Lower lobe of right lung (tissue), 2 donors: ENCODE data around the gene HSF2BP. TPM values are rescaled to one million over a fixed set of nuclear protein-coding genes. Genes with fewer than 3 reads are reported as not detected.

Experiments used
- ATAC-seq, 2 donors: fragments of 200-7000 bp; cut with Tn5 transposase; one replicate each; pipeline ENCODE4 v1.9.1; 2020 to 2022; ENCODE audit warnings: mild to moderate bottlenecking in 2 of 2, moderate library complexity in 2 of 2
- DNase-seq: peaks from one replicate; pipeline ENCODE4 v3.0.0-alpha.2; 2020
- H3K27ac ChIP-seq: fragments of 200-600 bp; one replicate; pipeline ENCODE4 v1.8.0; 2022
- H3K27me3 ChIP-seq: fragments of 200-600 bp; one replicate; pipeline ENCODE4 v1.8.0; 2022; ENCODE audit warnings: low read depth
- H3K36me3 ChIP-seq: fragments of 200-600 bp; one replicate; pipeline ENCODE4 v1.8.0; 2022; ENCODE audit warnings: mild to moderate bottlenecking
- H3K4me1 ChIP-seq: fragments of 200-600 bp; one replicate; pipeline ENCODE4 v1.8.0; 2022
- H3K4me3 ChIP-seq: fragments of 200-600 bp; one replicate; pipeline ENCODE4 v1.8.0; 2022; ENCODE audit warnings: mild to moderate bottlenecking
- H3K9me3 ChIP-seq: fragments of 200-600 bp; one replicate; pipeline ENCODE4 v1.8.0; 2022
- intact Hi-C: fragments of 100-400 bp; cut with DNase I; formaldehyde crosslinking; loops from one replicate; pipeline ENCODE4 v1.11.0; 2022
- total RNA-seq: library from RNA; stranded (reverse); fragmentation: NEBNext Ultra II Directional; extraction: Animal tissue kit (Norgen Biotek cat#: 25700); gene quantifications from one replicate; pipeline ENCODE4 v1.2.1, GENCODE V29; 2021
- TF ChIP-seq, protein P1 (sequence below): fragments of 200-600 bp; IDR thresholded peaks from one replicate; pipeline ENCODE4 v1.8.0; 2022; ENCODE audit warnings: antibody characterized with exemption, mild to moderate bottlenecking
- donor health status: DM: no; HTN: yes; CAD: no; lungs with severe emphysema.

HSF2BP gene
- total RNA-seq, 1 donor from 2014 or later = 0.32 TPM

DNA sequence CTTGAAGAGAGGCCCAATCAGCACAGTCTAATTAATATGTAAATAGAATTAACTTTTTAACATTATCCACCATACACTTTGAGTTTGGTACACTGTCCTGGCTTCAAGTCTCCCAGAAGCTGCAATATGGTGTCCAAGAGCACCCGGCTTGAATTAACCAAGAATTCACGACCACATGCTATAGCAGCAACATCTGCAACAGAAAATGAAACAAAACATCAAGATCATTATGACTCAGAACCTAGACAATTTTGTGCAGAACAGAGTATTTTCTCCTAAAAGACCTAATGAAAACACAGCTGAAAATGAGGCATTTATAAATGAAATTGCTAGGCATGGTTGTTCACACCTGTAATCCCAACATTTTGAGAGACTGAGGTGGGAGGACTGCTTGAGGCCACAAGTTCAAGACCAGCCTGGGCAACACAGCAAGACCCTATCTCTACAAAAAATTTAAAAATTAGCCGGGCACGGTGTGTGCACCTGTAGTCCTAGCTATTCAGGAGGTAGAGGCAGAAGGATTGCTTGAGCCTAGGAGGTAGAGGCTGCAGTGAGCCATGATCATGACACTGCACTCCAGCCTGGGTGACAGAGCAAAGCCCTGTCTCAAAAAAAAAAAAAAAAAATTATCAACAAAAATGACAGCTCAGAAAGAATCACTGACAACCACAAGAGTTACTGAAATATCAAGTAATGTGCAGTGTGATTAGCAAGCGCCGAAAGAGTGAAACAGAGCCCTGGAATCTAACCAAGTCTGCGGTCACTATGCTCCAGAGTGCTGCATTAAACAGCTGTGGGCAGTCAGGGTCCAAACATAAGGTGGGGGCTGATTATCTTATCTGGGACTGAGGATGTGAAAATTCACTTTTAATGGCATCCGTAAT, 45.3 kb downstream of the HSF2BP start:
- H3K9me3 ChIP-seq = no peaks in the 10 kb centered on the region
- H3K27me3 ChIP-seq = no peaks in the 10 kb centered on the region
- DNase-seq (no peak), ATAC-seq (no peak)
- TF ChIP-seq, protein P1, sequence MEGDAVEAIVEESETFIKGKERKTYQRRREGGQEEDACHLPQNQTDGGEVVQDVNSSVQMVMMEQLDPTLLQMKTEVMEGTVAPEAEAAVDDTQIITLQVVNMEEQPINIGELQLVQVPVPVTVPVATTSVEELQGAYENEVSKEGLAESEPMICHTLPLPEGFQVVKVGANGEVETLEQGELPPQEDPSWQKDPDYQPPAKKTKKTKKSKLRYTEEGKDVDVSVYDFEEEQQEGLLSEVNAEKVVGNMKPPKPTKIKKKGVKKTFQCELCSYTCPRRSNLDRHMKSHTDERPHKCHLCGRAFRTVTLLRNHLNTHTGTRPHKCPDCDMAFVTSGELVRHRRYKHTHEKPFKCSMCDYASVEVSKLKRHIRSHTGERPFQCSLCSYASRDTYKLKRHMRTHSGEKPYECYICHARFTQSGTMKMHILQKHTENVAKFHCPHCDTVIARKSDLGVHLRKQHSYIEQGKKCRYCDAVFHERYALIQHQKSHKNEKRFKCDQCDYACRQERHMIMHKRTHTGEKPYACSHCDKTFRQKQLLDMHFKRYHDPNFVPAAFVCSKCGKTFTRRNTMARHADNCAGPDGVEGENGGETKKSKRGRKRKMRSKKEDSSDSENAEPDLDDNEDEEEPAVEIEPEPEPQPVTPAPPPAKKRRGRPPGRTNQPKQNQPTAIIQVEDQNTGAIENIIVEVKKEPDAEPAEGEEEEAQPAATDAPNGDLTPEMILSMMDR = no peak
- no peak overlapping the region for H3K4me3 ChIP-seq
- H3K4me1 ChIP-seq = peaks cover 31% of the 10 kb centered on the region
- no peak overlapping the region for H3K27ac ChIP-seq
- intact Hi-C loops = no loop called here
- no peaks in the 10 kb centered on the region for H3K36me3 ChIP-seq

DNA sequence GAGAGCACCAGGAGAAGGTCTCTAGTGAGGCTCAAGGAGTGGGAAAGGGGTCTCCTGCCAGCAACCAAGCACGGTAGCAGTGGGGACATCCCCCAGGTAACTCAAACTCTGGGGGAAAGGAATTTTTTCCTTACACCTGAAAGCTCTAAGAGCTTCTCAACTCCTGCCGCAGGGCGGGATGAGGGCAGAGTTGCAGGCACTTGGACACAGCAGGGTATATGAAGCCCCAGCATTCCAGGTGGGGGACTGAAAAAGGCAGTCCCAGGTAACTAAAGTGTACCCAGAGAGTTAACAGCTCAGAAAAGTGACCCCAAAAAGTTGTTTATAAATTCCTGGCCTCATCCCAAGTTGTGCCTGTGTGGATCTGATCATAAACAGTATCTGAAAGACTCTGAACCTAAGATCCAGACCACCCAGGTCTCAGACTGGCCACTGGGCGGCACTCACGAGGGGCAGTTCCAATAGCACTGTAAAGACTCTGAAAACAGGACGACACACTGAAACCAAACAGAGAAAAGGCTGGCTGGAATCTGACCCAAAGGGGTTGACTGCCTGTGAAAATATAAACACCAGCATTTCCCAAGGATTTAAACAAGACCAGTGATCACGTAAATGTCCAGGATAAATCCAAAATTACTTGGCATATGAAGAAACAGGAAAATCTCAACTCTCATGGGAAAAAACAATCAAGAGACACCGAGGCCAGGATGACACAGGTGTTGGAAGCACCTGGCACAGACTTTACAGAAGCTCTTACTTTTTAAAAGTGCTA, 47.5 kb downstream of the HSF2BP start:
- intact Hi-C loops = no loop called here
- DNase-seq (peak; percentile 71), ATAC-seq (peak; percentile 84 to 91)
- H3K27me3 ChIP-seq = no peaks in the 10 kb centered on the region
- H3K4me3 ChIP-seq = no peak overlapping the region
- no peaks in the 10 kb centered on the region for H3K9me3 ChIP-seq
- H3K4me1 ChIP-seq = peaks cover 31% of the 10 kb centered on the region
- TF ChIP-seq, protein P1 = peak; percentile 77
- no peaks in the 10 kb centered on the region for H3K36me3 ChIP-seq
- H3K27ac ChIP-seq = peak overlapping the region; percentile 4

DNA sequence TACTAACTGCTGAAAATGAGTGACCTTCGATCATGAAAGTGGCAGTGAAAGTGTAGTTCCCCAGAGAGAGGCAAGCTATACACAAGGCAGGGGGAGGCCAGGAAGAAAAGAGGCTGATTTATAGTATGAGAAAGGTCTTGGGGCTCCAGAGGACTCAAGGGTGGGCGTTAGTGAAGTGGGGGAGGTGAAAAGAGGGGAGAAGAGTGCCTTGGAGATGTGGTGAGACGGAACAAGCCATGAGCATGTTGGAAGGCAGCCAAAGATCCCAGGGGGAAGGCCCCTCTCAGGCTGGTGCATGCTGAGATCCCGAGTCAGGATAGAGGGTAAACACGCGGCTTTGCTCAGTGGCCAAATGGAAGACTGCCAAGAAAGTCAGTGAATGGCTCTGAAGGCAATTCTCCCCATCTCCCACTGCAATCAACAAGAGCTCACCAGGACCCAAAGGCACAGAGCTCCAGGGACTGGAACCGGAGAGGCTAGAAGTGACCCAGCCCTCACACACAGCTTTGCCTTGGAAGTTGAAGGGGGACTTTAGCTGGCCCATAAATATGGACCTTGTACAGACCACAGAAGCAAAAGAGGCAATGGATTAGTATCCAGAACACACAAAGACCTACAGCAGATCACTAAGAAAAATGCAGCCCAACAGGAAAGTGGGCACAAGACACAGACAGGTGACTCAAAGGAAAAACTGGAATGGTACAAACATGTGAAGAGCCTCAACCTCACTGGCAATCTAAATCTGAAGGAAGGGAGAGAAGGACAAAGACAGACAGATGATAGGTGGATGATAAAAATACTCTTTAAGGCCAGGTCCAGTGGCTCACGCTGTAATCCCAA, 49.6 kb downstream of the HSF2BP start:
- DNase-seq = no peak
- no peaks in the 10 kb centered on the region for H3K9me3 ChIP-seq
- H3K27ac ChIP-seq = no peak overlapping the region
- H3K36me3 ChIP-seq = no peaks in the 10 kb centered on the region
- no peak overlapping the region for H3K4me3 ChIP-seq
- peak; percentile 59 to 65 for ATAC-seq
- TF ChIP-seq, protein P1 = no peak
- no peaks in the 10 kb centered on the region for H3K27me3 ChIP-seq
- H3K4me1 ChIP-seq = peaks cover 31% of the 10 kb centered on the region
- intact Hi-C loops = no loop called here

DNA sequence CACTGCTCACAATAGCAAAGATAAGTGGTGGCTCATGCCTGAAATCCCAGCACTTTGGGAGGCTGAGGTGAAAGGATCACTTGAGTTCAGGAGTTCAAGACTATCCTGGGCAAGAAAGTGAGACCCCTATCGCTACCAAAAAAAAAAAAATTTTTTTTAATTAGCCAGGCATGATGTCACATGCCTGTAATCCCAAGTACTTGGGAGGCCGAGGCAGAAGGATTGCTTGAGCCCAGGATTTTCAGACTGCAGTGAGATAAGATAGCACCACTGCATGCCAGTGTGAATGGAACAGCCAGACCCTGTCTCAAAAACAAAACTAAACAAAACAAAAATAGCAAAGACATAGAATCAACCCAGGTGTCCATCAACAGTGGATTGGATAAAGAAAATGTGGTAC, 50.6 kb downstream of the HSF2BP start:
- Histone ChIP-seq H3K36me3 (no peaks in the 10 kb centered on the region), H3K9me3 (no peaks in the 10 kb centered on the region), H3K27ac (no peak overlapping the region), H3K27me3 (no peaks in the 10 kb centered on the region), H3K4me3 (no peak overlapping the region), H3K4me1 (peaks cover 31% of the 10 kb centered on the region)
- TF ChIP-seq, protein P1 = no peak
- intact Hi-C loops = no loop called here
- ATAC-seq (no peak), DNase-seq (no peak)

DNA sequence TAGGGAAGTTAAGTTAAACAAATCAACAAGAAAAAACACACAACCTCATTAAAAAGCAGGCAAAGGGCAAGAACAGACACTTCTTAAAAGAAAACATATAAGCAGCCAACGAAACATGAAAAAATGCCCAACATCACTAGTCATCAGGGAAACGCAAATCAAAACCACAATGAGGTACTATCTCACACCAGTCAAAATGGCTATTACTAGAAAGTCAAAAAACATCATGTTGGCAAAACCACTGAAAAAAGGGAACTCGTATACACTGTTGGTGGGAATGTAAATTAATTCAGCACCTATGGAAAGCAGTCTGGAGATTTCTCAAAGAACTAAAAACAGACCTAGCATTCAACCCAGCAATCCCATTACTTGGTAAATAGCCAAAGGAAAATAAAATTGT, 51.1 kb downstream of the HSF2BP start:
- no peaks in the 10 kb centered on the region for H3K9me3 ChIP-seq
- no peak overlapping the region for H3K27ac ChIP-seq
- no peak overlapping the region for H3K4me3 ChIP-seq
- TF ChIP-seq, protein P1 = no peak
- H3K4me1 ChIP-seq = peaks cover 28% of the 10 kb centered on the region
- no peaks in the 10 kb centered on the region for H3K27me3 ChIP-seq
- DNase-seq = no peak
- intact Hi-C loops = no loop called here
- H3K36me3 ChIP-seq = no peaks in the 10 kb centered on the region
- no peak for ATAC-seq
